CD1c-positive myeloid dendritic cell (primary cell): ENCODE results near the gene POLG2.
"Not testable (repeated sequence)": the region's sequence is repeated elsewhere in the genome, so short reads cannot be mapped to it uniquely, and the experiment has no call there.

Experiments used
- DNase-seq: peaks from one replicate; pipeline ENCODE4 v3.0.0-alpha.2; 2016; ENCODE audit errors: extremely low spot score

The POLG2 gene

GRCh38 chr17:64505340-64506200 lies 8.7 kb upstream of the POLG2 start:
- peak; percentile 95 for DNase-seq

GRCh38 chr17:64504769-64505339 lies 8.0 kb upstream of the POLG2 start:
- peak; percentile 28 for DNase-seq

- DNase-seq = peak; percentile 8
Observed at GRCh38 chr17:64503821-64504768, 7.2 kb upstream of the POLG2 start.

- DNase-seq = no peak
Observed at GRCh38 chr17:64503341-64503740, 6.5 kb upstream of the POLG2 start.

GRCh38 chr17:64502809-64503208 lies 6.0 kb upstream of the POLG2 start:
- DNase-seq = no peak

GRCh38 chr17:64502021-64502420 lies 5.2 kb upstream of the POLG2 start:
- DNase-seq = no peak

GRCh38 chr17:64500862-64501765 lies 4.3 kb upstream of the POLG2 start:
- no peak for DNase-seq

GRCh38 chr17:64500487-64500859 lies 3.6 kb upstream of the POLG2 start:
- DNase-seq = no peak

- no peak for DNase-seq
Observed at GRCh38 chr17:64499805-64500486, 3.1 kb upstream of the POLG2 start.

- no peak for DNase-seq
Observed at GRCh38 chr17:64498308-64499203, 1.7 kb upstream of the POLG2 start.

- DNase-seq = peak; percentile 53
Observed at GRCh38 chr17:64497565-64498035, 746 bp upstream of the POLG2 start.

GRCh38 chr17:64496348-64496785 lies 487 bp downstream of the POLG2 start:
- peak; percentile 68 for DNase-seq

GRCh38 chr17:64495300-64495699 lies 1.6 kb downstream of the POLG2 start:
- DNase-seq = not testable (repeated sequence)

- no peak for DNase-seq
Observed at GRCh38 chr17:64494121-64494520, 2.7 kb downstream of the POLG2 start.

- DNase-seq = peak; percentile 64
Observed at GRCh38 chr17:64492481-64493109, 4.3 kb downstream of the POLG2 start.

GRCh38 chr17:64491994-64492393 lies 4.9 kb downstream of the POLG2 start:
- no peak for DNase-seq

GRCh38 chr17:64491034-64491860 lies 5.6 kb downstream of the POLG2 start:
- DNase-seq = peak; percentile 57

GRCh38 chr17:64488301-64488700 lies 8.6 kb downstream of the POLG2 start:
- DNase-seq = no peak
